ENCODE data around the gene SBK3. TPM values are rescaled to one million over a fixed set of nuclear protein-coding genes. Genes with fewer than 3 reads are reported as not detected.
"Not testable (repeated sequence)": the region's sequence is repeated elsewhere in the genome, so short reads cannot be mapped to it uniquely, and the experiment has no call there.

Gene SBK3
- total RNA-seq, 1 donor from 2014 or later, result 0.31 TPM

GRCh38 chr19:55539090-55539984, 6.0 kb downstream of the SBK3 start:
- DNase-seq, result no peak

GRCh38 chr19:55538132-55538531, 7.2 kb downstream of the SBK3 start:
- DNase-seq, result no peak

GRCh38 chr19:55537741-55538111, 7.6 kb downstream of the SBK3 start:
- DNase-seq, result no peak

- DNase-seq, result no peak
Measured at GRCh38 chr19:55536951-55537740, 8.2 kb downstream of the SBK3 start, which contains the start of gene SBK2. Gene SBK2 (minus strand): TSS chr19:55537133. CDS start chr19:55536294, 839 bp downstream.

- DNase-seq, result no peak
Measured at GRCh38 chr19:55536366-55536765, 9.0 kb downstream of the SBK3 start.

GRCh38 chr19:55535965-55536350, 9.4 kb downstream of the SBK3 start:
- DNase-seq, result no peak

- DNase-seq, result no peak
Measured at GRCh38 chr19:55535173-55535964, 10.0 kb downstream of the SBK3 start.

- not testable (repeated sequence) for DNase-seq
Measured at GRCh38 chr19:55534280-55534679, 11.1 kb downstream of the SBK3 start.

GRCh38 chr19:55530996-55531395, 14.3 kb downstream of the SBK3 start:
- DNase-seq, result no peak

GRCh38 chr19:55529636-55530234, 15.6 kb downstream of the SBK3 start:
- no peak for DNase-seq

- DNase-seq, result no peak
Measured at GRCh38 chr19:55528030-55528803, 17.1 kb downstream of the SBK3 start.

- no peak for DNase-seq
Measured at GRCh38 chr19:55527197-55528029, 17.9 kb downstream of the SBK3 start.

- DNase-seq, result no peak
Measured at GRCh38 chr19:55526216-55527196, 18.8 kb downstream of the SBK3 start.

- DNase-seq, result no peak
Measured at GRCh38 chr19:55525289-55526101, 19.8 kb downstream of the SBK3 start.

- DNase-seq, result no peak
Measured at GRCh38 chr19:55520691-55521292, 24.6 kb downstream of the SBK3 start.

- no peak for DNase-seq
Measured at GRCh38 chr19:55519451-55520311, 25.7 kb downstream of the SBK3 start.

Measured in occipital lobe (tissue), 2 donors.